HFFc6 (cell line): ENCODE data around the gene PJA2. TPM values are rescaled to one million over a fixed set of nuclear protein-coding genes. Genes with fewer than 3 reads are reported as not detected.

ENCODE experiments used
- DNase-seq: peaks from one replicate; pipeline ENCODE4 v3.0.0-alpha.2; 2018
- H3K27ac Mint-ChIP-seq: 2 replicates; pipeline ENCODE4 v1.8.0; 2020; ENCODE audit warnings: mild to moderate bottlenecking, mixed read lengths
- H3K27me3 Mint-ChIP-seq: 2 replicates; pipeline ENCODE4 v1.8.0; 2021; ENCODE audit warnings: mild to moderate bottlenecking, moderate library complexity, mixed read lengths; ENCODE audit not compliant: insufficient read depth
- H3K36me3 Mint-ChIP-seq: 2 replicates; pipeline ENCODE4 v1.8.0; 2021; ENCODE audit warnings: low read depth, mixed read lengths
- H3K4me1 Mint-ChIP-seq: 2 replicates; pipeline ENCODE4 v1.8.0; 2020; ENCODE audit warnings: low read depth, mixed read lengths
- H3K4me3 Mint-ChIP-seq: 2 replicates; pipeline ENCODE4 v1.8.0; 2020; ENCODE audit warnings: mild to moderate bottlenecking, moderate library complexity, mixed read lengths
- H3K9me3 Mint-ChIP-seq: 2 replicates; pipeline ENCODE4 v1.8.0; 2020; ENCODE audit warnings: mild to moderate bottlenecking, mixed read lengths
- CTCF ChIP-seq: fragments of 200-600 bp; sonication (generic); IDR thresholded peaks from 2 replicates; pipeline ENCODE4 v1.5.0; 2021; ENCODE audit warnings: antibody characterized with exemption, mild to moderate bottlenecking
- total RNA-seq, 6 experiments: library from RNA; stranded (reverse); fragmentation: NEBNext Ultra II Directional; extraction: Animal tissue kit (Norgen Biotek cat#: 25700); gene quantifications; 2 replicates in 1 of 6; 3 replicates in 5 of 6; pipeline ENCODE4 v1.2.3, GENCODE V29; 2021

The PJA2 gene
- total RNA-seq, 6 experiments from 2014 or later, result 68.5 to 78.7 (median 76.1) TPM

GRCh38 chr5:109305352-109305751, 104.4 kb downstream of the PJA2 start:
- H3K27ac Mint-ChIP-seq, result no peak overlapping the region
- H3K4me1 Mint-ChIP-seq, result no peaks in the 10 kb centered on the region
- peaks cover 8% of the 10 kb centered on the region for H3K27me3 Mint-ChIP-seq
- TF ChIP-seq CTCF, result no peak
- DNase-seq, result no peak
- H3K9me3 Mint-ChIP-seq, result no peaks in the 10 kb centered on the region
- no peak overlapping the region for H3K4me3 Mint-ChIP-seq
- H3K36me3 Mint-ChIP-seq, result no peaks in the 10 kb centered on the region

GRCh38 chr5:109304309-109304708, 105.5 kb downstream of the PJA2 start:
- peaks cover 7% of the 10 kb centered on the region for H3K27me3 Mint-ChIP-seq
- no peak overlapping the region for H3K27ac Mint-ChIP-seq
- H3K4me3 Mint-ChIP-seq, result no peak overlapping the region
- TF ChIP-seq CTCF, result no peak
- no peak for DNase-seq
- H3K9me3 Mint-ChIP-seq, result no peaks in the 10 kb centered on the region
- H3K36me3 Mint-ChIP-seq, result no peaks in the 10 kb centered on the region
- H3K4me1 Mint-ChIP-seq, result no peaks in the 10 kb centered on the region

GRCh38 chr5:109300367-109300766, 109.4 kb downstream of the PJA2 start:
- H3K4me1 Mint-ChIP-seq, result no peaks in the 10 kb centered on the region
- no peak overlapping the region for H3K4me3 Mint-ChIP-seq
- no peak for TF ChIP-seq CTCF
- no peaks in the 10 kb centered on the region for H3K9me3 Mint-ChIP-seq
- H3K36me3 Mint-ChIP-seq, result no peaks in the 10 kb centered on the region
- no peak for DNase-seq
- H3K27ac Mint-ChIP-seq, result no peak overlapping the region
- peaks cover 5% of the 10 kb centered on the region for H3K27me3 Mint-ChIP-seq

- Mint-ChIP-seq H3K4me1 (no peaks in the 10 kb centered on the region), H3K27me3 (peaks cover 5% of the 10 kb centered on the region)
- no peak for DNase-seq
Observed at GRCh38 chr5:109299557-109299956, 110.2 kb downstream of the PJA2 start.

GRCh38 chr5:109298794-109299193, 111.0 kb downstream of the PJA2 start:
- DNase-seq, result no peak
- Mint-ChIP-seq H3K27me3 (peaks cover 5% of the 10 kb centered on the region), H3K9me3 (no peaks in the 10 kb centered on the region), H3K4me3 (no peak overlapping the region), H3K27ac (no peak overlapping the region), H3K36me3 (no peaks in the 10 kb centered on the region), H3K4me1 (no peaks in the 10 kb centered on the region)
- no peak for TF ChIP-seq CTCF

More at GRCh38 chr5:109299557-109299956, 110.2 kb downstream of the PJA2 start:
- no peak overlapping the region for H3K27ac Mint-ChIP-seq
- no peak for TF ChIP-seq CTCF
- no peak overlapping the region for H3K4me3 Mint-ChIP-seq
- no peaks in the 10 kb centered on the region for H3K9me3 Mint-ChIP-seq
- H3K36me3 Mint-ChIP-seq, result no peaks in the 10 kb centered on the region

- no peaks in the 10 kb centered on the region for H3K4me1 Mint-ChIP-seq
- H3K27ac Mint-ChIP-seq, result no peak overlapping the region
- no peak overlapping the region for H3K4me3 Mint-ChIP-seq
- peaks cover 5% of the 10 kb centered on the region for H3K27me3 Mint-ChIP-seq
- no peak for DNase-seq
- H3K9me3 Mint-ChIP-seq, result no peaks in the 10 kb centered on the region
- H3K36me3 Mint-ChIP-seq, result no peaks in the 10 kb centered on the region
- TF ChIP-seq CTCF, result no peak
Observed at GRCh38 chr5:109297900-109298299, 111.9 kb downstream of the PJA2 start.
